ENCODE data around the gene ZNF679.
"Not testable (repeated sequence)": the region's sequence is repeated elsewhere in the genome, so short reads cannot be mapped to it uniquely, and the experiment has no call there.

Gene ZNF679

GRCh38 chr7:64228174-64228573 lies at the start of gene ZNF679:
TSS of gene ZNF679 (plus strand) at chr7:64228474. CDS start at chr7:64249118, 20,644 bp downstream.
- not testable (repeated sequence) for DNase-seq

DNA sequence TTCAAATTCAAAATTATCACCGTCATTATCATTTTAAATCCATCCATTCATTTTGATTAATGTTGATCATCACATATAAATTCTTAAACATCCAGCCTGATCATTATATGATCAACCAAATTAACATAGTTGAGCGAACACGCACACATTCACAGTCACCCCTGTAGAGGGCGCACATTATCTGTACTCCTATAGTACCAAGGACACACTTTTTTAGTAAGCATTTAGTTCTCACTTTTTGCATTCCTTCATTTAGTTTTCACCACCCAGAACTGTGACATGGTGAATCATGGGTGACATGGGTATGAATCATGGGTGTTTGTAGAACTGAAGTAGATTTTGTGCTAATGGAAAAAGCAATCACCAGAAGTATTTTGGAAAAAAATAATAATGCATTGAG lies 47.3 kb upstream of the ZNF679 start:
- DNase-seq: no peak

- DNase-seq: no peak
Measured at GRCh38 chr7:64181586-64181985, 46.7 kb upstream of the ZNF679 start.

GRCh38 chr7:64182036-64182790 lies 46.1 kb upstream of the ZNF679 start:
- DNase-seq: no peak

- no peak for DNase-seq
Measured at GRCh38 chr7:64183126-64183742, 45.0 kb upstream of the ZNF679 start.

- DNase-seq: no peak
Measured at GRCh38 chr7:64183827-64184372, 44.4 kb upstream of the ZNF679 start.

GRCh38 chr7:64184376-64184775 lies 43.9 kb upstream of the ZNF679 start:
- DNase-seq: no peak

DNA sequence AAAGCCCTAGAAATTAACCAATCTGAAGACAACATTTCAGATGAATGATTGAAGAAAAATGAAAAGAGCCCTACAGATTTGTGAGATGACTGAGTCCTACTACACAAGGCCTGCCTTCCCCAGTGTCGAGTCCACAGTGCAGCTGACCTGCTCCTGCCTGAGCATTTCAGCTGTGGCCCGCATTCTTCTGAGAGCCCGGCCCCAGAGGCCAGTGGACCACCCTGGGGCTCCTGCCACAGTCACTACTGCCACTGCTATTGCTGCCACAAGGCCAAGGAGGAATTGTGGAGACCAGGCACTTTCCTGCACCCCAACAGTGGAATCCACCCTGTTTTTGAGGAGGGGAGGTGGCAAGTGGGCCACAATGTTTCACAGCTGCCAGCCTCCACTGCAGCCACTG lies 40.9 kb upstream of the ZNF679 start:
- no peak for DNase-seq

DNA sequence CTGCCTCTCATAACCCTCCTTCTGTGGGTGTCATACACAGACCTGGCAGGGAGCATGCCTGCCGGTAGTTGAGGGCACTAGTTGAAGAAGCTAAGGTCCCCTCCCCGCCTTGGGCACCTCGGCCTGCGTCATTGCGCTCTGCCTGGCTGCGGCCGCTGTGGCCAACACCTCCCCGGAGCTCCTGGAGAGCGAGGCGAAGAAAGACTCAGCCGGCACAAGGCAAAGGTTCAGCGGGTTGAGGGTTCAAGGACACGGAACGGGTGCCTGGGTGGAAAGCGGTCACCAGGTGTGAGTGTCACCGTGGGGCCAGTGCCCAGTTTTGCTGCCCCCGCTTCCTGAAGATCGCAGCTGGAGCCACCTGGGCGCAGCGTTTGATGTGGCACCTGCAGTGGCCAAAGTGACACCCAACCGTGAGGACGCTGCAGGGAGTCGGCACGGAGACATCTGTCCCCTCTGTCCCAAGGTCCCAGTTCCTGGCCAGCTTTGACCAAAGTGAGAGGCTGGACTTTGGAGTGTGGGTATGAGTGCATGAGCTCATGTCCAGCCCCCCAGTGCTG lies 36.0 kb upstream of the ZNF679 start:
- DNase-seq: no peak

GRCh38 chr7:64192775-64193174 lies 35.5 kb upstream of the ZNF679 start:
- DNase-seq: no peak

DNA sequence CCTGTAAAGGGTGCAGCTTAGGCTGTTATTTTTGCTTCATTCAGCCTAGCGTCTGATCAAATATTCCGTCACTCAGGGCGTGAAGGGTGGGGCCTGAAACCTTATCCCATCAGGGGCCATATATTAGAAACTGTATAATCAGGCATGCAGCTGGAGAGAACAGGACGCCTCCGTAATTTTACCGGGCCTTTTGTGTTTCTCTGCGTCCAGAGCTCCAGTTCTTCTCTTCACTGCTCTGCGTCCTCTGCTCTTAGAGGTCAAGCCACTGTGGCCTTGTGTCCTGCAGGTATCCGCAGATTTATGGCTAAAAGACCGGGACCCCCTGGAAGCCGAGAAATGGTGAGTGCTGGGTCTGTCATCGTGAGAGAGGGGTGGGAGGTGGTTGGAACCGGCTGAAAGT lies 21.4 kb upstream of the ZNF679 start, which contains the start of gene ZNF735:
Gene ZNF735, plus strand, starts transcription at position 301 of the 400 bp plus-strand sequence. Its CDS starts 0 bp downstream, at position 301.
- no peak for DNase-seq

DNA sequence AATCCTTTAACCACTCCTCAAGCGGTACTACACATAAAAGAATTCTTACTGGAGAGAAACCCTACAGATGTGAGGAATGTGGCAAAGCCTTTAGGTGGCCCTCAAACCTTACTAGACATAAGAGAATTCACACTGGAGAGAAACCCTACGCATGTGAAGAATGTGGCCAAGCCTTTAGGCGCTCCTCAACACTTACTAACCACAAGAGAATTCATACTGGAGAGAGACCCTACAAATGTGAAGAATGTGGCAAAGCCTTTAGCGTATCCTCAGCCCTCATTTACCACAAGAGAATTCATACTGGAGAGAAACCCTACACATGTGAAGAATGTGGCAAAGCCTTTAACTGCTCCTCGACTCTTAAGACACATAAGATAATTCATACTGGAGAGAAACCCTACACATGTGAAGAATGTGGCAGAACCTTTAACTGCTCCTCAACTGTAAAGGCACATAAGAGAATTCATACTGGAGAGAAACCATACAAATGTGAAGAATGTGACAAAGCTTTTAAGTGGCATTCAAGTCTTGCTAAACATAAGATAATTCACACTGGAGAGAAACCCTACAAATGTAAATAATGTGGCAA lies 8.5 kb upstream of the ZNF679 start:
- not testable (repeated sequence) for DNase-seq

GRCh38 chr7:64223366-64223765 lies 4.9 kb upstream of the ZNF679 start:
- no peak for DNase-seq

DNA sequence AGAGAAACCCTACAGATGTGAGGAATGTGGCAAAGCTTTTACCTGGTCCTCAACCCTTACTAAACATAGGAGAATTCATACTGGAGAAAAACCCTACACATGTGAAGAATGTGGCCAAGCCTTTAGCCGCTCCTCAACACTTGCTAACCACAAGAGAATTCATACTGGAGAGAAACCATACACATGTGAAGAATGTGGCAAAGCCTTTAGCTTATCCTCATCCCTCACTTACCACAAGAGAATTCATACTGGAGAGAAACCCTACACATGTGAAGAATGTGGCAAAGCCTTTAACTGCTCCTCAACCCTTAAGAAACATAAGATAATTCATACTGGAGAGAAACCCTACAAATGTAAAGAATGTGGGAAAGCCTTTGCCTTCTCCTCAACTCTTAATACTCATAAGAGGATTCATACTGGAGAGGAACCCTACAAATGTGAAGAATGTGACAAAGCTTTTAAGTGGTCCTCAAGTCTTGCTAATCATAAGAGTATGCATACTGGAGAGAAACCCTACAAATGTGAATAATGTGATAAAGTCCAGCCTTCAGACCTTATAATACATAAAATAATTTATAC lies 38.2 kb downstream of the ZNF679 start:
- DNase-seq: no peak

DNA sequence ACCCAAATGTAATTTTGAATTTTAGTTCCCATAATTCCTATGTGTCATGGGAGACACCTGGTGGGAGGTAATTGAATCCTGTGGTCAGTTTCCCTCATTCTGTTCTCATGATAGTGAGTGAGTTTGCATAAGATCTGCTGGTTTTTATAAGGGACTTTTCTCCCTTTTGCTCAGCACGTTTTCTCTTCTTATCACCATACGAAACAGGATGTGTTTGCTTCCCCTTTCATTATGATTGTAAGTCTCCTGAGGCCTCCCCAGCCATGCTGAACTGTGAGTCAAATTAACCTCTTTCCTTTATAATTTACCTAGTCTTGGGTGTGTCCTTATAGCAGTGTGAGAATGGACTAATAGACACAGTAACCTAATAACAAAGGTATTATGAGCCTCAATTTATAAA lies 49.4 kb downstream of the ZNF679 start:
- DNase-seq: no peak

DNA sequence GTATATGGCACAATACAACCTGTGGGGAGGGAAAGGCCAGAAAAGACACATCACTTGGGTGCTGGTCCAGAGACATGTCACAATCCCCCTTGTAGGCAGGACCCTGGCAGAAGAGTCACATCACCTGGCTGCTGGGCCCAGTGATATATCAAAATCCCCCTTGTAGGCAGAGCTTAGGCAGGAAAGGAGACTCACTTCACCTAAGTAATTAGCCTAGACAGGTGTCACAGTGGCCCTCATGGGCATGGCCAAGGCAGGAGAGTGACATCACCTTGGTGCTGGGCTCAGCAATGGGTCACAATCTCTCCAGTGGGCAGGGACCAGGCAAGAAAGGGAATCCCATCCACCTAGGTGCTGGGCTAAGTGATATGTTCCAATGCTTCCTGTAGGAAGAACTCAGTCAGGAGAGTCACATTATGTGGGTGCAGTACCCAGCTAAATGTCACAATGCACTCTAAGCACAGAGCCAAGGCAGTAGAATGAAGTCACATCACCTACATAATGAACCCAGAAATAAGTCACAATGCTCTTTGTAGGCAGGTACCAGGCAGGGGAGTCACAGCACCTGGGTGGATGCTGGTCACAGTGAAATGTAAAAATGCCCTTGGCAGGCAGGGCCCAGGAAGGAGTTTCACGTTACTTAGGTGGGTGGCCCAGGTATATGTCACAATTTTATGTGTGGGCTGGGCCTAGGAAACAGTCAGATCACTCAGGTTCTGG lies 66.6 kb downstream of the ZNF679 start:
- no peak for DNase-seq

- DNase-seq: not testable (repeated sequence)
Measured at GRCh38 chr7:64297418-64297817, 69.1 kb downstream of the ZNF679 start.

GRCh38 chr7:64300641-64301405 lies 72.5 kb downstream of the ZNF679 start:
- DNase-seq: no peak

GRCh38 chr7:64307254-64308015 lies 79.2 kb downstream of the ZNF679 start:
- DNase-seq: peak; percentile 85

GRCh38 chr7:64308016-64308270 lies 79.7 kb downstream of the ZNF679 start:
- DNase-seq: no peak

DNA sequence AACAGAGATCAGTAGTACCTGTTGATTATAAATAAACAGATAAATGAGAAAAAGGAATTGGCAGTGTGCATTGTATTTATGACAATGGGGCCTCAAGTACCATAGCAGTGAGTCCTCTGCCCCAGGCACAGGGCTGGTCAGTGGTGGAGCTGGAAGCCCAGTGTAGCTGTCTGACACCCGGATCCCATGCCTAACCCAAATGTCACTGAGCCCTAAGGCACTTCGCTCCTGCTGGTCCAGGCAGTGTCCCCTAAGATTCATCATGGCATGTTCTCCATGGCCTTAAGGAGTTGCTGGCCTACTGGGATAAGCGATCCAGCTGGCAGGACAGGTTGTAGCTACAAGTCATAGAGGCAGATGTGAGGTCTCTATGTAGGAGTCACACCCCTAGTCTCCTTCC lies 82.2 kb downstream of the ZNF679 start:
- no peak for DNase-seq
